Measurements from ENCODE around the gene WFDC1.

DNA sequence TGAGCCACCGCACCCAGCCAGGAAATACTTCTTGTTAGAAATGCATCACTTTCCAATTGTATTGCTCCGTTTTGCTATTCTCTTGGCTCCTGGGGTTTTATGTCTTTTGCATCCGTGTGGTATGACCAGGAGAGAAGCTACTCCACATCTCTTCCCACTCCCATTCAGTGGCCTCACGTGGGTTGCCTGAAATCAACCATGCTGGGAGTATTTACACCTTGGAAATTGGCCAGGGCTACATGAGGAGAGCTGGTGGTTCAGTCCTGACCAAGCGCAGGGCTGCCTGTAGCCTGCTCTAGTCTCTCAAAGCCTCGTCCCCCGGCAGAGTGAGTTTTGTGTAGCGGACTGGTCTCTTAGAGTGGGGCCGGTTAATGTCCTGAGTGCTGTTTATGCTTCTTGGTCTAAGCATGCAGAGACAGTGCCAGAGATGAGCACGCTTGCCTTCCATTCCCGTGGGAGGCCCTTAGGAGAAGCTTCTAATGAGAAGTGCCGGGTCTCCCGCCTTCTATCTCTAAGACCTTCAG is 3.8 kb downstream of the WFDC1 start:
- TF ChIP-seq, protein P1, sequence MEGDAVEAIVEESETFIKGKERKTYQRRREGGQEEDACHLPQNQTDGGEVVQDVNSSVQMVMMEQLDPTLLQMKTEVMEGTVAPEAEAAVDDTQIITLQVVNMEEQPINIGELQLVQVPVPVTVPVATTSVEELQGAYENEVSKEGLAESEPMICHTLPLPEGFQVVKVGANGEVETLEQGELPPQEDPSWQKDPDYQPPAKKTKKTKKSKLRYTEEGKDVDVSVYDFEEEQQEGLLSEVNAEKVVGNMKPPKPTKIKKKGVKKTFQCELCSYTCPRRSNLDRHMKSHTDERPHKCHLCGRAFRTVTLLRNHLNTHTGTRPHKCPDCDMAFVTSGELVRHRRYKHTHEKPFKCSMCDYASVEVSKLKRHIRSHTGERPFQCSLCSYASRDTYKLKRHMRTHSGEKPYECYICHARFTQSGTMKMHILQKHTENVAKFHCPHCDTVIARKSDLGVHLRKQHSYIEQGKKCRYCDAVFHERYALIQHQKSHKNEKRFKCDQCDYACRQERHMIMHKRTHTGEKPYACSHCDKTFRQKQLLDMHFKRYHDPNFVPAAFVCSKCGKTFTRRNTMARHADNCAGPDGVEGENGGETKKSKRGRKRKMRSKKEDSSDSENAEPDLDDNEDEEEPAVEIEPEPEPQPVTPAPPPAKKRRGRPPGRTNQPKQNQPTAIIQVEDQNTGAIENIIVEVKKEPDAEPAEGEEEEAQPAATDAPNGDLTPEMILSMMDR (conservative IDR thresholded peaks at IDR 0.05 in 1 of 2, IDR thresholded peaks at IDR 0.05 in 1 of 2; ENCODE audit: low read depth in 1 of 2, low read length in 2 of 2), result no peak
- TF ChIP-seq EZH2 (IDR thresholded peaks at IDR 0.05; ENCODE audit: low read length, missing control alignments), result no peak
